Fibroblast of villous mesenchyme (primary cell): ENCODE results near the gene ABCG2. TPM values are rescaled to one million over a fixed set of nuclear protein-coding genes. Genes with fewer than 3 reads are reported as not detected.

Source experiments
- DNase-seq: peaks from one replicate; pipeline ENCODE4 v3.0.0-alpha.2; 2010; ENCODE audit warnings: low read depth
- H3K4me3 ChIP-seq: 2 replicates; pipeline ENCODE4 v1.5.1; 2011; ENCODE audit warnings: low read depth, mild to moderate bottlenecking, low read length
- total RNA-seq: library from RNA; depleted of rRNA; stranded (reverse); fragments of >200 nt; gene quantifications from 2 replicates; pipeline ENCODE4 v1.2.3, GENCODE V29; 2012
- TF ChIP-seq, protein P1 (sequence below): IDR thresholded peaks from 2 replicates; pipeline ENCODE4 v1.5.1; 2012; ENCODE audit warnings: low read depth, mild to moderate bottlenecking, low read length; ENCODE audit not compliant: insufficient read depth

ABCG2 gene
- total RNA-seq, 1 donor: 2.2 TPM

DNA sequence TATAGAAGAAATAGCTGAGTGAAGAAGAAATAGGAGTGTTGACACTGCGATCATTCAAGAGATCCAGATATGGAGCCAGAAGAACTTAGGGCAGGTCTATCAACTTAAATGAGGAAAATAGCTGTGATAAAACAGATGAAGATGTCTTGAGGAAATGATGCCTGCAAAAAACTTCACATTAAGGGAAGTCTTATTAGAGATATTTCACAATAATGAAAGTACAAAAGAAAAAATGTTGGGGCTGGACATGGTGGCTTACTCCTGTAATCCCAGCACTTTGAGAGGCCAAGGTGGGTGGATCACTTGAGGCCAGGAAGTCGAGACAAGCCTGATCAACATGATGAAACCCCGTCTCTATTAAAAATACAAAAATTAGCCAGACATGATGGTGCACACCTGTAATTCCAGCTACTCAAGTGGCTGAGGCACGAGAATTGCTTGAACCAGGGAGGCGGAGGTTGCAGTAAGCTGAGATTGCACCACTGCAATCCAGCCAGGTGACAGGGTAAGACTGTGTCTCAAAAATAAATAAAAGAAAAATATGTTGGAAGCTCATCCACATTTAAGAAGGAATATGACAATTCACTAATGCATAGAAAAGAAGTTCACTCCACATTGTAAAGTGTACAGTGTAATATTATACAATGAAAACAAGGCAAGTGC is 94.7 kb downstream of the ABCG2 start:
- no peak overlapping the region for H3K4me3 ChIP-seq
- TF ChIP-seq, protein P1, sequence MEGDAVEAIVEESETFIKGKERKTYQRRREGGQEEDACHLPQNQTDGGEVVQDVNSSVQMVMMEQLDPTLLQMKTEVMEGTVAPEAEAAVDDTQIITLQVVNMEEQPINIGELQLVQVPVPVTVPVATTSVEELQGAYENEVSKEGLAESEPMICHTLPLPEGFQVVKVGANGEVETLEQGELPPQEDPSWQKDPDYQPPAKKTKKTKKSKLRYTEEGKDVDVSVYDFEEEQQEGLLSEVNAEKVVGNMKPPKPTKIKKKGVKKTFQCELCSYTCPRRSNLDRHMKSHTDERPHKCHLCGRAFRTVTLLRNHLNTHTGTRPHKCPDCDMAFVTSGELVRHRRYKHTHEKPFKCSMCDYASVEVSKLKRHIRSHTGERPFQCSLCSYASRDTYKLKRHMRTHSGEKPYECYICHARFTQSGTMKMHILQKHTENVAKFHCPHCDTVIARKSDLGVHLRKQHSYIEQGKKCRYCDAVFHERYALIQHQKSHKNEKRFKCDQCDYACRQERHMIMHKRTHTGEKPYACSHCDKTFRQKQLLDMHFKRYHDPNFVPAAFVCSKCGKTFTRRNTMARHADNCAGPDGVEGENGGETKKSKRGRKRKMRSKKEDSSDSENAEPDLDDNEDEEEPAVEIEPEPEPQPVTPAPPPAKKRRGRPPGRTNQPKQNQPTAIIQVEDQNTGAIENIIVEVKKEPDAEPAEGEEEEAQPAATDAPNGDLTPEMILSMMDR: no peak
- DNase-seq: no peak

DNA sequence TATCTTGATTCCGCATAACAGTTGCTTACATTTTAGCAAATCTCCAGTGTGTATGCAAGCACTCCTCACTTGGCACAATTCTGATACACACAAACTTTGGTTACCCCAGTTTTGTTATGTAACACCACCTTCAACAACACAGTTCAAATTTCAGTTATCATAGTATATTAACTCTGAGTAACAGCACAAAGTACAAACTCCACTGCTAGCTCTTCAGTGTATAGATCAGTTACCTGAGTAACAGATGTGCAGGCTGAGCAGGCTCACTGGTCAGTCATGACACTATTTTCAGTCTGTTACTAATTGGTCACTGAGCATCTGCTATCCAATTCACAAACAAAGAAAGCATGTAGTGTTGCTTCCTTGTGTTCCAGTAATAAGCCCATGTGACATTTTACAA is 95.6 kb downstream of the ABCG2 start:
- no peak for DNase-seq
- no peak overlapping the region for H3K4me3 ChIP-seq
- TF ChIP-seq, protein P1: no peak

DNA sequence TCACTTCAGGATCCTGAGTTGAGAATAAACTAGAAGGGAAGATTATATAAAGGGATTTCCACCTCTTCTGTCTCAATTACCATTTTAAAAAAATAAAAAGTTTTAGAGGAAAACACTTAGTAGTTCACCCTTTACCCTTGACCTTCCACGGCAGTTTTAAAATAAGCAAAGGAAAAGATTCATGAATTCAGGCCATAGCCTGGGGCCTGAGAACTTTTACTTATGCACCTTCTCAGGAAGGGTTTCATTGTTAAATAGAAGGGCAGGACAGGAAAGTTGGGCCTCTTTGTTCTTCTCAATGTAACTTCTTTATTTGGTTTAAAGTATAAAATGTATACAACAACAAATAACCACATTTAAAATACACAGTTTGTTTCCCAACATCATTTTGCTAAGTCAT is 96.1 kb downstream of the ABCG2 start:
- no peak overlapping the region for H3K4me3 ChIP-seq
- TF ChIP-seq, protein P1: no peak
- DNase-seq: no peak

DNA sequence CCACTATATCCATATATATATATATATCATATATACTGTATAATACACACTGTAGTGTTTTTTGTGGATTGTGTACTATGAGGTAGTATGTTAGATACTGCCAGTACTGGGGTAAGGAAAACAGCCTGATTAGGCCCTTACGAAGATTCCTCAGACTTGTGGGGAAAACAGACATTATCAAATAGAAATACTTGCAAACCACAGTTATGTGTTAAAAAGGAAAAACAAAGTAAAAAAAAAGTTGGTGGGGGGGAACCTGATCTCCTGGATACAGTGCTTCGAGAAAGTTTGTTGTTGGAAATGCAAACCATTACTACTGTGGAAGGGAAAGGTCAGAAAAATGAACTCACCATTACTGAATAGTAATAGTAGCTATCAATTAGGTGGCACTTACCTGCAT is 98.0 kb downstream of the ABCG2 start:
- no peak for DNase-seq
- TF ChIP-seq, protein P1: no peak
- H3K4me3 ChIP-seq: no peak overlapping the region

DNA sequence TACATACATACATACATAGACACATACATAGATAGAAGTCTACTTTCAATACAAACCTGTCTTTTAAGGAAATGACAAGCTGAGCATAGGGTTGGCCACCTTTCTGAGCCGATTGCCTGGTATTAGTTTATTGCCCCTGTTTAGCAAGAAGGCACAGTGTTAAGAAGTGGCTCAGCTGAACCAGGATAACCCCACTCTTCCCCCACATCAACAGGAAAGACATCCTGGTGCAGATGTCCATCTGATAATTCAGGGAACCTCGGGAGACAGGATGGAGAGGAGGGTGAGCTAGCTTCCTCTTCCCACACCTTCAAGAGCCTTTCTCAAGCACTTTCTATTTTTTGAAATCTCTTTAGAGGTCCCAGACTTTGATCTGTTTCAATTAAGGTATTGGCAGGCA is 98.7 kb downstream of the ABCG2 start:
- TF ChIP-seq, protein P1: no peak
- no peak for DNase-seq
- no peak overlapping the region for H3K4me3 ChIP-seq

DNA sequence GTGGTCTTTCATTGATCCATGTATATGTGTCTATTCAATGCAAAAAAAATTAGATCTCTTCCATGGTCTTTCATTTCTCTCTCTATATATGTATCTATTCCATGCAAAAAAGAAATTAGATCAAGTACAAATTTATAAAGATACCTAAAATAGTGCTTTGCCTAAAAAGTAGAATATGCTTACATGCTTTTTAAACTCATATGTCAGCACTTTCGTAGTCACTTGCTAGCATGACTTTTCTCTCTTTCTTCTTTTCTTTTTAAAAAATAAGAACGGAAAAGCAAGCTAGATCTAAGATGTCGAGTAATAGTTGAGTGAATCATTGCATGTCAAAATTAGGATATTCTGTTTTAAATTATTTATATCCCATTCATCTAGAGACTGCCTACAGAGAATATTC is 100.1 kb downstream of the ABCG2 start:
- no peak overlapping the region for H3K4me3 ChIP-seq
- TF ChIP-seq, protein P1: no peak
- DNase-seq: no peak

DNA sequence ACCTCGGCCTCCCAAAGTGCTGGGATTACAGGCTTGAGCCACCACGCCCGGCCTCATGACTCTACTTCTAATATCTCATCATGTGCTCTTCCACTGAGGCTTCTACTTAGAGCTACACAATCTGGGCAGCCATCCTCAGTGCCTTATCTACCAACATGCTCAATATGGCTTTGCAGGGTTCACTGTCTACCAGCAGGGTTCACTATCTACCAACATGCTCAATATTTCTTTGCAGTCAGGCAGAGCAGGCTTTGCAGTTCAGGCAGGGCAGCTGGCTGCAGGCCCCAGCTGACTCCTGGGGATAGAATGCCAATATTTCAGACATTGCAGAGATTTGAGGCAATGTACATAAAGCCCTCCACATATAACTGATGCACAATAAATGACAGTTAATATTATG is 103.5 kb downstream of the ABCG2 start:
- TF ChIP-seq, protein P1: peak; percentile 76
- H3K4me3 ChIP-seq: no peak overlapping the region
- peak; percentile 66 for DNase-seq
